Measurements from ENCODE around the gene SOX13.
"Not testable (repeated sequence)": the region's sequence is repeated elsewhere in the genome, so short reads cannot be mapped to it uniquely, and the experiment has no call there.

SOX13 gene

GRCh38 chr1:204042516-204042915 lies 30.4 kb upstream of the SOX13 start:
- H3K27me3 ChIP-seq: no peaks in the 10 kb centered on the region
- no peaks in the 10 kb centered on the region for H3K4me1 ChIP-seq (ENCODE audit: control insufficient read depth in 1 of 2, insufficient read depth in 1 of 2, low read depth in 1 of 2, low read length in 1 of 2)
- H3K36me3 ChIP-seq: no peaks in the 10 kb centered on the region
- no peak overlapping the region for H3K27ac ChIP-seq
- H3K4me3 ChIP-seq (ENCODE audit: low read depth in 1 of 2, low read length in 1 of 2): no peak overlapping the region
- no peaks in the 10 kb centered on the region for H3K9me3 ChIP-seq
- TF ChIP-seq CTCF (IDR thresholded peaks at IDR 0.05): no peak

GRCh38 chr1:204043680-204044079 lies 29.2 kb upstream of the SOX13 start:
- H3K4me3 ChIP-seq (ENCODE audit: low read depth in 1 of 2, low read length in 1 of 2): no peak overlapping the region
- no peak for TF ChIP-seq CTCF (IDR thresholded peaks at IDR 0.05)
- H3K9me3 ChIP-seq: no peaks in the 10 kb centered on the region
- no peak overlapping the region for H3K27ac ChIP-seq
- H3K27me3 ChIP-seq: no peaks in the 10 kb centered on the region
- H3K4me1 ChIP-seq (ENCODE audit: control insufficient read depth in 1 of 2, insufficient read depth in 1 of 2, low read depth in 1 of 2, low read length in 1 of 2): no peaks in the 10 kb centered on the region
- no peaks in the 10 kb centered on the region for H3K36me3 ChIP-seq

GRCh38 chr1:204044448-204044847 lies 28.5 kb upstream of the SOX13 start:
- Histone ChIP-seq H3K27ac (no peak overlapping the region), H3K4me1 (ENCODE audit: control insufficient read depth in 1 of 2, insufficient read depth in 1 of 2, low read depth in 1 of 2, low read length in 1 of 2) (no peaks in the 10 kb centered on the region), H3K36me3 (no peaks in the 10 kb centered on the region), H3K4me3 (ENCODE audit: low read depth in 1 of 2, low read length in 1 of 2) (no peak overlapping the region), H3K9me3 (no peaks in the 10 kb centered on the region), H3K27me3 (no peaks in the 10 kb centered on the region)
- no peak for TF ChIP-seq CTCF (IDR thresholded peaks at IDR 0.05)

- TF ChIP-seq CTCF (IDR thresholded peaks at IDR 0.05): no peak
- Histone ChIP-seq H3K4me3 (ENCODE audit: low read depth in 1 of 2, low read length in 1 of 2) (no peak overlapping the region), H3K4me1 (ENCODE audit: control insufficient read depth in 1 of 2, insufficient read depth in 1 of 2, low read depth in 1 of 2, low read length in 1 of 2) (no peaks in the 10 kb centered on the region), H3K9me3 (no peaks in the 10 kb centered on the region), H3K27me3 (no peaks in the 10 kb centered on the region), H3K27ac (no peak overlapping the region), H3K36me3 (no peaks in the 10 kb centered on the region)
These were observed 27.5 kb upstream of the SOX13 start for GRCh38 chr1:204045430-204045829.

GRCh38 chr1:204046346-204046745 lies 26.6 kb upstream of the SOX13 start:
- H3K36me3 ChIP-seq: no peaks in the 10 kb centered on the region
- H3K27ac ChIP-seq: no peak overlapping the region
- no peaks in the 10 kb centered on the region for H3K4me1 ChIP-seq (ENCODE audit: control insufficient read depth in 1 of 2, insufficient read depth in 1 of 2, low read depth in 1 of 2, low read length in 1 of 2)
- TF ChIP-seq CTCF (IDR thresholded peaks at IDR 0.05): no peak
- H3K4me3 ChIP-seq (ENCODE audit: low read depth in 1 of 2, low read length in 1 of 2): no peak overlapping the region
- H3K9me3 ChIP-seq: no peaks in the 10 kb centered on the region
- no peaks in the 10 kb centered on the region for H3K27me3 ChIP-seq

- not testable (repeated sequence) for H3K36me3 ChIP-seq; H3K27me3 ChIP-seq; H3K4me3 ChIP-seq (ENCODE audit: low read depth in 1 of 2, low read length in 1 of 2); H3K9me3 ChIP-seq; H3K4me1 ChIP-seq (ENCODE audit: control insufficient read depth in 1 of 2, insufficient read depth in 1 of 2, low read depth in 1 of 2, low read length in 1 of 2); H3K27ac ChIP-seq
These were observed 24.1 kb upstream of the SOX13 start for GRCh38 chr1:204048796-204049195.

Data from neutrophil (primary cell).